HepG2 (cell line): Measurements from ENCODE around the gene MPV17L2. TPM values are rescaled to one million over a fixed set of nuclear protein-coding genes. Genes with fewer than 3 reads are reported as not detected.

ENCODE experiments used
- AGO1 ChIP-seq: fragments of 200-400 bp; formaldehyde crosslinking; IDR thresholded peaks from 2 replicates; pipeline ENCODE4 v1.6.1; 2017; ENCODE audit warnings: mild to moderate bottlenecking, low read depth, low read length, moderate library complexity; ENCODE audit not compliant: poor library complexity, severe bottlenecking
- FOXA1 ChIP-seq, 2 experiments: fragments of 450-650 bp in 1 of 2; sonication (generic) in 1 of 2; formaldehyde crosslinking in 1 of 2; IDR thresholded peaks; 2 replicates each; pipeline versions ENCODE4 v1.4.0 to v1.6.1; 2016 to 2020; ENCODE audit warnings: missing genetic modification reagents in 1 of 2
- GTF3A ChIP-seq: sonication (generic); formaldehyde crosslinking; conservative IDR thresholded peaks from 2 replicates; pipeline ENCODE4 v1.4.0; 2020; ENCODE audit warnings: mild to moderate bottlenecking, missing genetic modification reagents
- MTF2 ChIP-seq: sonication (generic); formaldehyde crosslinking; IDR thresholded peaks from 2 replicates; pipeline ENCODE4 v1.5.0; 2020; ENCODE audit warnings: missing genetic modification reagents, borderline replicate concordance
- MXD1 ChIP-seq: sonication (generic); formaldehyde crosslinking; IDR thresholded peaks from 2 replicates; pipeline ENCODE4 v1.4.0; 2020; ENCODE audit warnings: mild to moderate bottlenecking, missing genetic modification reagents
- POGZ ChIP-seq: sonication (generic); formaldehyde crosslinking; IDR thresholded peaks from 2 replicates; pipeline ENCODE4 v1.4.0; 2020; ENCODE audit warnings: mild to moderate bottlenecking, missing genetic modification reagents
- SRF ChIP-seq: IDR thresholded peaks from 2 replicates; pipeline ENCODE4 v1.6.1; 2011; ENCODE audit warnings: mild to moderate bottlenecking, low read depth, low read length, moderate library complexity
- TSC22D2 ChIP-seq: sonication (generic); formaldehyde crosslinking; IDR thresholded peaks from 2 replicates; pipeline ENCODE4 v1.5.1; 2020; ENCODE audit warnings: missing genetic modification reagents, mild to moderate bottlenecking, borderline replicate concordance
- ZFP37 ChIP-seq: sonication (generic); formaldehyde crosslinking; IDR thresholded peaks from 2 replicates; pipeline ENCODE4 v1.4.0; 2020; ENCODE audit warnings: missing genetic modification reagents, borderline replicate concordance
- ZNF121 ChIP-seq: sonication (generic); formaldehyde crosslinking; IDR thresholded peaks from 2 replicates; pipeline ENCODE4 v1.5.0; 2020; ENCODE audit warnings: mild to moderate bottlenecking, missing genetic modification reagents
- ZNF160 ChIP-seq: sonication (generic); formaldehyde crosslinking; IDR thresholded peaks from 2 replicates; pipeline ENCODE4 v1.8.0; 2022; ENCODE audit warnings: mild to moderate bottlenecking, inconsistent platforms, missing genetic modification reagents
- ZNF318 ChIP-seq: sonication (generic); formaldehyde crosslinking; IDR thresholded peaks from 2 replicates; pipeline ENCODE4 v1.4.0; 2020; ENCODE audit warnings: mild to moderate bottlenecking, missing genetic modification reagents
- ZNF724P ChIP-seq: sonication (generic); formaldehyde crosslinking; IDR thresholded peaks from 2 replicates; pipeline ENCODE4 v1.8.0; 2022; ENCODE audit warnings: missing genetic modification reagents, borderline replicate concordance
- ZNF776 ChIP-seq: sonication (generic); formaldehyde crosslinking; IDR thresholded peaks from 2 replicates; pipeline ENCODE4 v1.4.0; 2020; ENCODE audit warnings: mild to moderate bottlenecking, missing genetic modification reagents
- ZSCAN22 ChIP-seq: sonication (generic); formaldehyde crosslinking; IDR thresholded peaks from 2 replicates; pipeline ENCODE4 v1.4.0; 2020; ENCODE audit warnings: mild to moderate bottlenecking, missing genetic modification reagents
- polyA plus RNA-seq, 8 experiments: library from polyadenylated mRNA; depleted of rRNA in 3 of 8; stranded (reverse) in 7 of 8; unstranded in 1 of 8; fragments of >200 nt; fragmentation: Illumina TruSeq in 4 of 8; extraction: Trizol in 4 of 8; gene quantifications; 2 replicates each; pipeline versions ENCODE4 v1.2.1 to v1.2.3, GENCODE V29; 2011 to 2016; ENCODE audit warnings: low read depth in 4 of 8, missing spikeins in 1 of 8, mixed read lengths in 1 of 8; ENCODE audit not compliant: insufficient read depth in 1 of 8
- total RNA-seq, 5 experiments: library from RNA; depleted of rRNA; stranded (reverse); fragments of >200 nt; fragmentation: Illumina TruSeq; extraction: Trizol; gene quantifications; 2 replicates each; pipeline ENCODE4 v1.2.3, GENCODE V29; 2016; ENCODE audit warnings: low read depth in 1 of 5
- TF ChIP-seq, protein P1 (sequence below): sonication (generic); formaldehyde crosslinking; IDR thresholded peaks from 2 replicates; pipeline ENCODE4 v1.5.0; 2020; ENCODE audit warnings: mild to moderate bottlenecking, missing genetic modification reagents
- TF ChIP-seq, protein P2 (sequence below): sonication (generic); formaldehyde crosslinking; IDR thresholded peaks from 2 replicates; pipeline ENCODE4 v1.5.0; 2020; ENCODE audit warnings: missing genetic modification reagents

The MPV17L2 gene
- total and polyA plus RNA-seq, 2 of the 13 experiments (the other 11 are each of a cell fraction or from before 2014, with no cell fraction given) = 13.6 to 16.7 TPM

- TF ChIP-seq ZNF318 (CRISPR knock-in tag) = no peak
- no peak for TF ChIP-seq MTF2
- TF ChIP-seq GTF3A (CRISPR knock-in tag) = no peak
- TF ChIP-seq, protein P1, sequence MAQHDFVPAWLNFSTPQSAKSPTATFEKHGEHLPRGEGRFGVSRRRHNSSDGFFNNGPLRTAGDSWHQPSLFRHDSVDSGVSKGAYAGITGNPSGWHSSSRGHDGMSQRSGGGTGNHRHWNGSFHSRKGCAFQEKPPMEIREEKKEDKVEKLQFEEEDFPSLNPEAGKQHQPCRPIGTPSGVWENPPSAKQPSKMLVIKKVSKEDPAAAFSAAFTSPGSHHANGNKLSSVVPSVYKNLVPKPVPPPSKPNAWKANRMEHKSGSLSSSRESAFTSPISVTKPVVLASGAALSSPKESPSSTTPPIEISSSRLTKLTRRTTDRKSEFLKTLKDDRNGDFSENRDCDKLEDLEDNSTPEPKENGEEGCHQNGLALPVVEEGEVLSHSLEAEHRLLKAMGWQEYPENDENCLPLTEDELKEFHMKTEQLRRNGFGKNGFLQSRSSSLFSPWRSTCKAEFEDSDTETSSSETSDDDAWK (CRISPR knock-in tag) = no peak
- TF ChIP-seq TSC22D2 = no peak
- no peak for TF ChIP-seq ZNF160 (CRISPR knock-in tag)
- TF ChIP-seq FOXA1 (IDR thresholded peaks at IDR 0.05) = no peak
- no peak for TF ChIP-seq FOXA1 (CRISPR knock-in tag; IDR thresholded peaks at IDR 0.05)
- TF ChIP-seq SRF = no peak
- no peak for TF ChIP-seq ZNF776 (CRISPR knock-in tag)
- TF ChIP-seq ZNF724P = no peak
- TF ChIP-seq AGO1 = no peak
- TF ChIP-seq ZSCAN22 = no peak
- no peak for TF ChIP-seq ZFP37 (CRISPR knock-in tag)
- TF ChIP-seq, protein P2, sequence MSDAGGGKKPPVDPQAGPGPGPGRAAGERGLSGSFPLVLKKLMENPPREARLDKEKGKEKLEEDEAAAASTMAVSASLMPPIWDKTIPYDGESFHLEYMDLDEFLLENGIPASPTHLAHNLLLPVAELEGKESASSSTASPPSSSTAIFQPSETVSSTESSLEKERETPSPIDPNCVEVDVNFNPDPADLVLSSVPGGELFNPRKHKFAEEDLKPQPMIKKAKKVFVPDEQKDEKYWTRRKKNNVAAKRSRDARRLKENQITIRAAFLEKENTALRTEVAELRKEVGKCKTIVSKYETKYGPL (CRISPR knock-in tag) = no peak
- TF ChIP-seq MXD1 (CRISPR knock-in tag) = no peak
- TF ChIP-seq ZNF121 (CRISPR knock-in tag) = peak; percentile 60; the same call in 1 of the 2 replicates
- TF ChIP-seq POGZ (CRISPR knock-in tag) = no peak
Measured at GRCh38 chr19:18221815-18222725, 29.1 kb downstream of the MPV17L2 start (continued).
